LHCN-M2 (cell line): ENCODE results near the gene FBXW4. TPM values are rescaled to one million over a fixed set of nuclear protein-coding genes. Genes with fewer than 3 reads are reported as not detected.

ENCODE experiments used
- DNase-seq: peaks from one replicate; pipeline ENCODE4 v3.0.0-alpha.2; 2012; ENCODE audit warnings: low read depth
- total RNA-seq: library from RNA; depleted of rRNA; stranded (reverse); fragments of >200 nt; gene quantifications from 2 replicates; pipeline ENCODE4 v1.2.3, GENCODE V29; 2014

FBXW4 gene
- total RNA-seq, 1 experiment from 2014 or later = 15.5 TPM

- DNase-seq = peak; percentile 91
Measured at GRCh38 chr10:101587725-101588653, 107.0 kb downstream of the FBXW4 start, which contains the start of the genes DPCD and POLL. Gene DPCD, plus strand, starts transcription at chr10:101588321. Its CDS starts 16 bp downstream, at chr10:101588337. Gene POLL, minus strand, starts transcription at chr10:101588257. Its CDS starts 897 bp downstream, at chr10:101587360.

- no peak for DNase-seq
Measured at GRCh38 chr10:101585841-101586240, 109.1 kb downstream of the FBXW4 start.

GRCh38 chr10:101580486-101581399 is 114.2 kb downstream of the FBXW4 start:
- no peak for DNase-seq

- no peak for DNase-seq
Measured at GRCh38 chr10:101579516-101579870, 115.5 kb downstream of the FBXW4 start.

- no peak for DNase-seq
Measured at GRCh38 chr10:101578803-101579515, 116.0 kb downstream of the FBXW4 start.

- DNase-seq = no peak
Measured at GRCh38 chr10:101578192-101578591, 116.8 kb downstream of the FBXW4 start.

- no peak for DNase-seq
Measured at GRCh38 chr10:101577121-101577871, 117.7 kb downstream of the FBXW4 start.

- no peak for DNase-seq
Measured at GRCh38 chr10:101576211-101576863, 118.6 kb downstream of the FBXW4 start.

GRCh38 chr10:101575580-101576210 is 119.3 kb downstream of the FBXW4 start:
- DNase-seq = no peak

GRCh38 chr10:101575091-101575490 is 119.9 kb downstream of the FBXW4 start:
- no peak for DNase-seq

- DNase-seq = no peak
Measured at GRCh38 chr10:101573885-101574753, 120.9 kb downstream of the FBXW4 start.

GRCh38 chr10:101572785-101573184 is 122.2 kb downstream of the FBXW4 start:
- DNase-seq = no peak

- no peak for DNase-seq
Measured at GRCh38 chr10:101572126-101572525, 122.8 kb downstream of the FBXW4 start.

- no peak for DNase-seq
Measured at GRCh38 chr10:101571271-101571925, 123.6 kb downstream of the FBXW4 start.

- DNase-seq = no peak
Measured at GRCh38 chr10:101570428-101571270, 124.3 kb downstream of the FBXW4 start.

- peak; percentile 34 for DNase-seq
Measured at GRCh38 chr10:101569622-101570427, 125.1 kb downstream of the FBXW4 start.

GRCh38 chr10:101569323-101569621 is 125.7 kb downstream of the FBXW4 start:
- no peak for DNase-seq
